Epithelial cell of esophagus (primary cell): ENCODE measurements around the gene ARHGAP44.

Experiments used
- DNase-seq: peaks from one replicate; pipeline ENCODE4 v3.0.0; 2010; ENCODE audit warnings: low read depth
- H3K4me3 ChIP-seq: 2 replicates; pipeline ENCODE4 v1.5.1; 2011; ENCODE audit warnings: mild to moderate bottlenecking, low read length, control low read depth
- TF ChIP-seq, protein P1 (sequence below): IDR thresholded peaks from 2 replicates; pipeline ENCODE4 v1.5.1; 2011; ENCODE audit warnings: low read depth, mild to moderate bottlenecking, low read length, control low read depth, inconsistent platforms; ENCODE audit not compliant: insufficient read depth; ENCODE audit errors: missing control alignments

The ARHGAP44 gene

DNA sequence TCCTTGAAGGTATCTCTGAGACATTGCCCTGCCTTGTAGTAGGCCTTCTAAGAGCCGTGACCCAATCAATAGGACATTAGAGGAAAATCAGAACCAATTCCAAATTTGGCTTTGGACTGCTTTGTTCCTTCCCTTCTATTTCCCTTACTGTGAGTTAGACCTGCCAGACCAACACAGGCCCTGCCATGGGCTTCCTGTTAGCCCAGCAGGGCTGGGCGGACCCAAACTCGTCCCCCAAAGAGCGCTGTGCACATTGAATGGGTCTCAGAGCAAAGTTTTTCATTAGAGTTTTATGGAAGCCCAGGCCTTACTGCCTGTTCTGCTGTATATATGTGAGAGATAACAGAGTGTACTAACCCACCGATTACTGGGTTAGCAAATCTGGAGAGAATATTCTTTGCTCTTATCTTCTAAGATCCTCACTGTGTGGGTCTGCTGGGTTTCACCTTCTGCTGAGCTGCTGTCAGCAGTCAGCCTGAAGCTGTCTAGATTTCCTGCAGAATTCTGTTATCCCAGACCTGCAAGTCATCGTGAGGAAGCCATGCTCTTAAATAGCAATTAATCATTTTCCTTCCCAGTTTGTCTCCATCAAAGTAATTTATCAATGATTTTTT, 5.7 kb downstream of the ARHGAP44 start:
- H3K4me3 ChIP-seq, result no peak overlapping the region
- TF ChIP-seq, protein P1, sequence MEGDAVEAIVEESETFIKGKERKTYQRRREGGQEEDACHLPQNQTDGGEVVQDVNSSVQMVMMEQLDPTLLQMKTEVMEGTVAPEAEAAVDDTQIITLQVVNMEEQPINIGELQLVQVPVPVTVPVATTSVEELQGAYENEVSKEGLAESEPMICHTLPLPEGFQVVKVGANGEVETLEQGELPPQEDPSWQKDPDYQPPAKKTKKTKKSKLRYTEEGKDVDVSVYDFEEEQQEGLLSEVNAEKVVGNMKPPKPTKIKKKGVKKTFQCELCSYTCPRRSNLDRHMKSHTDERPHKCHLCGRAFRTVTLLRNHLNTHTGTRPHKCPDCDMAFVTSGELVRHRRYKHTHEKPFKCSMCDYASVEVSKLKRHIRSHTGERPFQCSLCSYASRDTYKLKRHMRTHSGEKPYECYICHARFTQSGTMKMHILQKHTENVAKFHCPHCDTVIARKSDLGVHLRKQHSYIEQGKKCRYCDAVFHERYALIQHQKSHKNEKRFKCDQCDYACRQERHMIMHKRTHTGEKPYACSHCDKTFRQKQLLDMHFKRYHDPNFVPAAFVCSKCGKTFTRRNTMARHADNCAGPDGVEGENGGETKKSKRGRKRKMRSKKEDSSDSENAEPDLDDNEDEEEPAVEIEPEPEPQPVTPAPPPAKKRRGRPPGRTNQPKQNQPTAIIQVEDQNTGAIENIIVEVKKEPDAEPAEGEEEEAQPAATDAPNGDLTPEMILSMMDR, result no peak
- DNase-seq, result no peak

DNA sequence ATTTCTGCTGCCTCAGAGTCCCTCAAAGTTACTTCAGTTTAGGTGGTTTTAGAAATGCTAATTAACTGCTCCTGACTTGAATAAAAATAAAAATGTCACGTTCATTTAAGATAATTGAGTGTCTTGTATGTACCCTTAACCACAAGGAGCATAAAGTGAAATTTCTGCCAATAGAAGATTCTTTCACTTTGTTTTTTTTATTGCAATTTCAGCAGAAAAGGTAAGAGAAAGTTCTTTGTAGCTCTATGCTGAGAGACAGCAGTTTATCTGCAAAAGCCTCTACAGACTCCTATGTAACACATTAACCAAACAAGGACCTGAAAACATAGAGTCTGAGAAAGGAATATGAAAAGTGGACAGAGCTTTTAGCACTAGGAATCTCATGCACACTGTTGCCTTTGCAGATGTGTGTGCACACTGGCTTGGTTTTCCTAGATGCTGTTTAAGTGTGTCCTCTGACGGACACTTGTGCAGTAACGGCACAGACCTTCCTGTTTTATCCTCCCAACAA, 11.6 kb downstream of the ARHGAP44 start:
- H3K4me3 ChIP-seq, result no peak overlapping the region
- TF ChIP-seq, protein P1, result no peak
- DNase-seq, result no peak

DNA sequence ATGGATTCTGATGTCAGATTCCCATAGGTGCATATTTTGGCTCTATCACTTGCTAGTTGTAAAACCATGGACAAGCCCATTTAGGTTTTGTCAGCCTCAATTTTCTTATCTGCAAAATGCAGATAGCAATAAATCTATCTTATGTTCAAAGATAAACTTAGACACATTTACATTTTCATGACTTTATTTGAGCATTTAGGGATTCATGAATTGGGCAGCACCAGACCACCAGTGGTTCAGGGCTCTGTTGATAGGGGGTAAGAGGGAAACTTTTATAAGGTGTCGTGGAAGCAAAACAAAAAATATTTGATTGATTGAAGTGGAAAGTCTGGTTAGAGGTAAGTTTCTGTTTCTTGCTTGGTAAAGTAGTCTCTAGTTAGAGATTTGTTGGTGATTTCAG, 17.3 kb downstream of the ARHGAP44 start:
- no peak for DNase-seq
- H3K4me3 ChIP-seq, result no peak overlapping the region
- TF ChIP-seq, protein P1, result no peak

DNA sequence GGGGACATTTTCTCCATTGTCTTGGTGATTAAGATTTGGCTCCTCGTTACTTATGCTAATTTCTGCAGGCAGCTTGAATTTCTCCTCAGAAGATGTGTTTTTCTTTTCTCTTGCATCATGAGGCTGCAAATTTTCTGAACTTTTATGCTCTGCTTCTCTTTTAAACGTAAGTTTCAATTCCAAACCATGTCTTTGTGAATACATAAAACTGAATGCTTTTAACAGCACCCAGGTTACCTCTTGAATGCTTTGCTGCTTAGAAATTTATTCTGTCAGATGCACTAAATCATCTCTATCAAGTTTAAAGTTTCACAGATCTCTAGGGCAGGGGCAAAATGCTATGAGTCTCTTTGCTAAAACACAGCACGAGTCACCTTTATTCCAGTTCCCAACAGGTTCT, 19.4 kb downstream of the ARHGAP44 start:
- DNase-seq, result no peak
- H3K4me3 ChIP-seq, result no peak overlapping the region
- TF ChIP-seq, protein P1, result no peak

DNA sequence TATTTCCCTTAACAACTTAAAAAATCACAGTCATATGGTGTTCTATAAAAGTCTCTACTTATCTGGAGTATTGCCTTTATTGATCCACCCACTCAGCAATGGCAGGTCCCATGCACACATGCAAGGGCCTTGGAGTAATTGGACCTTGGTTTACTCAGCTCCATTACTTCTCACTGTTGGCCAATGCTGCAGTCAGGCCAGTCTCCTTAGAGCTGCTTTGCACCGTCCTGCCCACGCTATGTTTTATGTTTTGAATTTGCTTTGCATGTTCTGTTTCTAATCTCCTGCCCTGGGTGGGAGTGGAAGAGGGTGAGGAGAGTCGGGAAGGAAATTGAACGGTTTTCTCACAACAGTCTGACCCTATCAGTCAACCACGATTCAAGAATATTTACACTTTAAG, 23.6 kb downstream of the ARHGAP44 start:
- no peak for DNase-seq
- TF ChIP-seq, protein P1, result no peak
- H3K4me3 ChIP-seq, result no peak overlapping the region

DNA sequence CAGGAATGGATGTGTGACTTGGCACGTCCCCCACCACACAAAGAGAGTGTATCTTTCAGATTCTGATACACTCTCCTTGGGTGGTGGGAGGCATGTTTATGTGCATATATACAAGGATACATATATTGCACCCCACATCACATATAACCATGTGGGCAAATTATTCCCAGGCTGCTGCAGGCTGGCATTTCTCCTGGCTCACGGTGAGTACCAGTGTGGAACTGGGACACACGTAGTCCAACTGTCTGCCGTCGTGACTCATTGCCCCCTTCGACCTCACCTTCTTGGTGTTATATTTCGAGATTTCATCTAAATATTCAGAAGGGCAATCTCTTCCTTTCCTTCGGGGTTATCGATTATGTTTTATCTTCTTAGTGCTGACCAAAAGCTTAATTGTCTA, 24.4 kb downstream of the ARHGAP44 start:
- no peak for DNase-seq
- no peak overlapping the region for H3K4me3 ChIP-seq
- TF ChIP-seq, protein P1, result no peak

DNA sequence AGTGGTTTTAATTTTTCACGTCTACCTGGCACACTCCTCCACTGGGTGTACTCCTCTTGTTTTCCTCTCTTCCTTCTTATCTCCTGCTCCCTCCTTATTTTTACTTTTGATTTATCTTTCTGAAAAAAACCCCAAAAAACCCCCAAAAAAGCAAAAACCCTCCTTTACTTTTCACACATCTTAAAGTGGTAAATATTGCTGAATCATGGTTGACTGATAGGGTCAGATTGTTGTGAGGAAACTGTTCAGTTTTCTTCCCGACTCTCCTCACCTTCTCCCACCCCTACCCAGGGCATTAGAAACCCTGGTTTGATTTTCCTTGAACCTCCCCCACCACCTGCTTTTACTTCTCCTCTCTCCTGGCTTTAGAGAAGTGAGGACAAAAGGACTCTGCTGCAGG, 25.4 kb downstream of the ARHGAP44 start:
- H3K4me3 ChIP-seq, result no peak overlapping the region
- TF ChIP-seq, protein P1, result no peak
- no peak for DNase-seq
